Uterus (tissue), 2 donors: Measurements from ENCODE around the gene DIRAS1.

ENCODE experiments used
- POLR2A ChIP-seq, 2 donors: fragments of 450-650 bp; IDR thresholded peaks; one replicate each; pipeline ENCODE4 v1.6.1; 2016; ENCODE audit warnings: antibody characterized with exemption in 2 of 2, mild to moderate bottlenecking in 1 of 2, moderate library complexity in 1 of 2
- TF ChIP-seq, protein P1 (sequence below), 4 experiments: fragments of 200-600 bp in 2 of 4; fragments of 450-650 bp in 2 of 4; sonication (generic) in 2 of 4; IDR thresholded peaks; one replicate each; pipeline ENCODE4 v1.5.1; 2016 to 2019; ENCODE audit warnings: antibody characterized with exemption in 4 of 4, mild to moderate bottlenecking in 2 of 4, moderate library complexity in 1 of 4

DNA sequence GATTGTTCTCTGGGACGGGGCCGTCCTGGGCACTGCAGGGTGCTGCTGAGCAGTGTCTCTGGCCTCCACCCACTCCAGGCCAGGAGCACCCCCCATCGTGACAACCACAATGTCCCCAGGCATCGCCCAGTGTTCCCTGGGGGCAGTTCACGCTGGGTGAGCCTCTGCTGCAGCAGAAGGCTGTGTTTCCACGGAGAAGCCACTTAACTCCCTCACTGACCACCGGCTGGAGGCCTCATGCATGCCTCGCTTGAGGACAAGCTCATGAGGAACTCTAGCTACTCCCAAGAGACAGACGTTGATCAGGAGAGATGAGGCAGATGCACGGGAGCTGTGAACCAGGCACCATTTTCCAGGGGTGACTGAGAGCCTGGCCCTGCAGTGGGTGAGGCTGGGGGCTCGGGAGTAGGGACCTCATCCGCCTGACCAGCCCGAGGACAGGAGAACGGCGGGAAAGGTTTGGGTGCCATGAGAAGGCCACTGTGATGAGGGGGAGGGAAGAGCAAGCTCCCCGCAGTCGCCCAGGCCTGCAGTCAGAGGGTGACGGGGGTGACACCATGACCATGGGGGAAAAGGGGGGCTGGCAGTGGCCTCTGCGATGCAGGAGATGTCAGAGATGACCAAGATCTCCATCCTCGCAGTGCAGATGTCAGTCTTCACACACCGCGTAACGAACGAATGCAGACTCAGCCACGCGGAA is 13.6 kb upstream of the DIRAS1 start:
- no peak for TF ChIP-seq POLR2A (IDR thresholded peaks at IDR 0.05)
- TF ChIP-seq, protein P1, sequence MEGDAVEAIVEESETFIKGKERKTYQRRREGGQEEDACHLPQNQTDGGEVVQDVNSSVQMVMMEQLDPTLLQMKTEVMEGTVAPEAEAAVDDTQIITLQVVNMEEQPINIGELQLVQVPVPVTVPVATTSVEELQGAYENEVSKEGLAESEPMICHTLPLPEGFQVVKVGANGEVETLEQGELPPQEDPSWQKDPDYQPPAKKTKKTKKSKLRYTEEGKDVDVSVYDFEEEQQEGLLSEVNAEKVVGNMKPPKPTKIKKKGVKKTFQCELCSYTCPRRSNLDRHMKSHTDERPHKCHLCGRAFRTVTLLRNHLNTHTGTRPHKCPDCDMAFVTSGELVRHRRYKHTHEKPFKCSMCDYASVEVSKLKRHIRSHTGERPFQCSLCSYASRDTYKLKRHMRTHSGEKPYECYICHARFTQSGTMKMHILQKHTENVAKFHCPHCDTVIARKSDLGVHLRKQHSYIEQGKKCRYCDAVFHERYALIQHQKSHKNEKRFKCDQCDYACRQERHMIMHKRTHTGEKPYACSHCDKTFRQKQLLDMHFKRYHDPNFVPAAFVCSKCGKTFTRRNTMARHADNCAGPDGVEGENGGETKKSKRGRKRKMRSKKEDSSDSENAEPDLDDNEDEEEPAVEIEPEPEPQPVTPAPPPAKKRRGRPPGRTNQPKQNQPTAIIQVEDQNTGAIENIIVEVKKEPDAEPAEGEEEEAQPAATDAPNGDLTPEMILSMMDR (IDR thresholded peaks at IDR 0.05), result no peak
